ENCODE measurements around the gene INF2. TPM values are rescaled to one million over a fixed set of nuclear protein-coding genes. Genes with fewer than 3 reads are reported as not detected.

INF2 gene
- total RNA-seq, 1 donor = 49.2 TPM

DNA sequence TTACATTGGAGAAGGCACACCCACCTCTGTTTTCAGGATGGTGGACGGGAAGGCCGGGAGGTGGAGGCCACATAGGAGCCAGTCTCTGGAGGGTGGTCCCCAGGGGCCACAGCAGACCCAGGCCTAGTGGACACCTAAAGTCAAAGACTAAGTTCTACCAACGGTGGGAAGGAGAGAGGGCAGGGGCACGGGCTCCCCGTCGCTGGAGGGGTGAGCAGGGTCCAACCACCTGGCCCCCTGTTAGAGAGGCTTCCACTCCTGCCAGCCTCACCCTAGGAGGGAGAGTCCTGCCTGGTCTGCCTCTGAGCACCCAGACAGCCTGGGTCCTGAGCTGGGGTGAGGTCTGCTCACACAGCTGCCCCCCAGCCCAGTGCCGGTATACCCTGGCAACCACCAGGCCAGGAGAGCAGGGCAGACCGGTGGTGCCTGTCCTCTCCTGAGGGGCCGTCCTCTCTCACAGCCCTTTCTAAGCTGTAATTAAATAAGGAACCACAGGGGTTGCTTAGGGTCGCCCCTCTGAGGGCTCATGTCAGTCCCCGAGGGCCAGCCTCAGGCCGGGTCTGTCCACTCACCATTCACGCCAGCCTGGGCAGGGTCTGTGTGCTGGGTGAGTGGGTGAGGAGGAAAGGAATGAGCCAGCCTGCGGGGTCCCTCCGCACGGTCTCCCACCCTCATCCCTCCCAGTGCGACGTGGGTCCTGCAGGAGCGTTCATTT is 2.3 kb downstream of the INF2 start:
- H4K20me1 ChIP-seq (ENCODE audit: insufficient read depth, low read length) = peaks cover 62% of the 10 kb centered on the region
- H3K4me1 ChIP-seq (ENCODE audit: insufficient read depth, low read length) = peaks cover 20% of the 10 kb centered on the region
- no peak overlapping the region for H2AFZ ChIP-seq (ENCODE audit: low read length)
- peaks cover 72% of the 10 kb centered on the region for H3K79me2 ChIP-seq (ENCODE audit: insufficient read depth, low read length)
- no peaks in the 10 kb centered on the region for H3K9me3 ChIP-seq (ENCODE audit: low read depth, low read length)
- no peak for DNase-seq (ENCODE audit: insufficient read length, low spot score, missing footprints)
- TF ChIP-seq, protein P1, sequence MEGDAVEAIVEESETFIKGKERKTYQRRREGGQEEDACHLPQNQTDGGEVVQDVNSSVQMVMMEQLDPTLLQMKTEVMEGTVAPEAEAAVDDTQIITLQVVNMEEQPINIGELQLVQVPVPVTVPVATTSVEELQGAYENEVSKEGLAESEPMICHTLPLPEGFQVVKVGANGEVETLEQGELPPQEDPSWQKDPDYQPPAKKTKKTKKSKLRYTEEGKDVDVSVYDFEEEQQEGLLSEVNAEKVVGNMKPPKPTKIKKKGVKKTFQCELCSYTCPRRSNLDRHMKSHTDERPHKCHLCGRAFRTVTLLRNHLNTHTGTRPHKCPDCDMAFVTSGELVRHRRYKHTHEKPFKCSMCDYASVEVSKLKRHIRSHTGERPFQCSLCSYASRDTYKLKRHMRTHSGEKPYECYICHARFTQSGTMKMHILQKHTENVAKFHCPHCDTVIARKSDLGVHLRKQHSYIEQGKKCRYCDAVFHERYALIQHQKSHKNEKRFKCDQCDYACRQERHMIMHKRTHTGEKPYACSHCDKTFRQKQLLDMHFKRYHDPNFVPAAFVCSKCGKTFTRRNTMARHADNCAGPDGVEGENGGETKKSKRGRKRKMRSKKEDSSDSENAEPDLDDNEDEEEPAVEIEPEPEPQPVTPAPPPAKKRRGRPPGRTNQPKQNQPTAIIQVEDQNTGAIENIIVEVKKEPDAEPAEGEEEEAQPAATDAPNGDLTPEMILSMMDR (IDR thresholded peaks at IDR 0.05; ENCODE audit: extremely low read depth, low read depth, low read length) = no peak
- peaks cover 10% of the 10 kb centered on the region for H3K36me3 ChIP-seq (ENCODE audit: insufficient read depth, low read length)
- no peak overlapping the region for H3K27ac ChIP-seq (ENCODE audit: low read depth, low read length)
- no peaks in the 10 kb centered on the region for H3K27me3 ChIP-seq (ENCODE audit: insufficient read depth, low read length)
- H3K4me2 ChIP-seq (ENCODE audit: insufficient read depth, low read length) = peak overlapping the region; percentile 83
- peak overlapping the region; percentile 91 for H3K4me3 ChIP-seq (ENCODE audit: insufficient read depth, low read length)

GRCh38 chr14:104692261-104692938 is 3.0 kb downstream of the INF2 start:
- Histone ChIP-seq H3K4me3 (ENCODE audit: insufficient read depth, low read length) (no peak overlapping the region), H3K9me3 (ENCODE audit: low read depth, low read length) (no peaks in the 10 kb centered on the region), H3K4me1 (ENCODE audit: insufficient read depth, low read length) (peaks cover 20% of the 10 kb centered on the region), H3K27ac (ENCODE audit: low read depth, low read length) (no peak overlapping the region), H3K36me3 (ENCODE audit: insufficient read depth, low read length) (peaks cover 10% of the 10 kb centered on the region), H2AFZ (ENCODE audit: low read length) (no peak overlapping the region), H3K79me2 (ENCODE audit: insufficient read depth, low read length) (peaks cover 79% of the 10 kb centered on the region), H4K20me1 (ENCODE audit: insufficient read depth, low read length) (peaks cover 69% of the 10 kb centered on the region), H3K4me2 (ENCODE audit: insufficient read depth, low read length) (no peak overlapping the region), H3K27me3 (ENCODE audit: insufficient read depth, low read length) (no peaks in the 10 kb centered on the region)
- TF ChIP-seq, protein P1 (IDR thresholded peaks at IDR 0.05; ENCODE audit: extremely low read depth, low read depth, low read length) = no peak
- no peak for DNase-seq (ENCODE audit: insufficient read length, low spot score, missing footprints)

DNA sequence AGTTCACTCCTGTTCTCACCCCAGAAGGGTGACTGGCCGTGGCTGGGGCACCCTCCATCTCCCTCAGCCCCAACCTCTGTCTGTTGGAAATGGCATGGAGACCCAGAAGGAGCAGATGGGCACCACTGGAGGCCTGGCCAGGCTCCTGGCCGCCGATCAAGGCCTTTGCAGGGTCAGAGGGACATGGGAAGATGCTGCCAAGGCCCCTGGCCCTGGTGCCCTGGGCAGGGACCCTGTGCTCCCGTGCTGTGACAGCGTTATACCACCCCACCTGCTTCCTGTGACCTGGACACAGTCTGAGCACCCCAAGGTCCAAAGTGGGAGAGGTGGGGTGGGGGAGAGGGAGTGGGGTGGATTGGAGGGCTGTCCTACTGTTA is 3.5 kb downstream of the INF2 start:
- no peak for DNase-seq (ENCODE audit: insufficient read length, low spot score, missing footprints)
- Histone ChIP-seq H3K4me1 (ENCODE audit: insufficient read depth, low read length) (peaks cover 20% of the 10 kb centered on the region), H3K4me2 (ENCODE audit: insufficient read depth, low read length) (no peak overlapping the region), H3K9me3 (ENCODE audit: low read depth, low read length) (no peaks in the 10 kb centered on the region), H3K79me2 (ENCODE audit: insufficient read depth, low read length) (peaks cover 84% of the 10 kb centered on the region), H4K20me1 (ENCODE audit: insufficient read depth, low read length) (peaks cover 74% of the 10 kb centered on the region), H3K27ac (ENCODE audit: low read depth, low read length) (no peak overlapping the region), H3K27me3 (ENCODE audit: insufficient read depth, low read length) (no peaks in the 10 kb centered on the region), H3K36me3 (ENCODE audit: insufficient read depth, low read length) (peaks cover 10% of the 10 kb centered on the region), H3K4me3 (ENCODE audit: insufficient read depth, low read length) (no peak overlapping the region), H2AFZ (ENCODE audit: low read length) (no peak overlapping the region)
- TF ChIP-seq, protein P1 (IDR thresholded peaks at IDR 0.05; ENCODE audit: extremely low read depth, low read depth, low read length) = no peak

Measured in osteoblast (primary cell).